ENCODE measurements around the gene ADAMTSL3. TPM values are rescaled to one million over a fixed set of nuclear protein-coding genes. Genes with fewer than 3 reads are reported as not detected.
"Not testable (repeated sequence)": the region's sequence is repeated elsewhere in the genome, so short reads cannot be mapped to it uniquely, and the experiment has no call there.

The ADAMTSL3 gene
- total RNA-seq, 1 donor = not detected

DNA sequence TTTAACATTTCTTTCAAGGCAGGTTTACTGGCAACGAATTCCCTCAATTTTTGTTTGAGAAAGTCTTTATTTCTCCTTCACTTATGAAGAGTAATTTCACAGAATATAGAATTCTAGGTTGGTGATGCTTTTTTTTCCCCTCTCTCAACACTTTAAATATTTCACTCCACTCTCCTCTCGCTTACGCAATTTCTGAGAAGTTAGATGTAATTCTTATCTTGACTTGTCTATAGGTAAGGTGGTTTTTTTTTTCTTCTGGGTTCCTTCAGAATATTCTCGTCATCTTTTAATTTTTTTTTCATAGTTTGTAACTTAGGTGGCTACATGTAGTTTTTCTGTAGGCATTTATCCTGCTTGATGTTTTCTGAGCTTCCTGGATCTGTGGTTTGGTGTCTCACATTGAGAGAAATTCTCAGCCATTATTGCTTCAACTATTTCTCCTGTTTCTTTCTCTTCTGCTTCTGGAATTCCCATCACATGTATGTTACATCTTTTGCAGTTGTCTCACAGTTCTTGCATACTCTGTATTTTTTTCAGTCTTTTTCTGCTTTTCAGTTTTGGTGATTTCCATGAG, 392.2 kb downstream of the ADAMTSL3 start:
- Histone ChIP-seq H3K4me1 (ENCODE audit: insufficient read depth, low read length) (no peaks in the 10 kb centered on the region), H3K27me3 (ENCODE audit: insufficient read depth, low read length) (no peaks in the 10 kb centered on the region), H3K9me3 (ENCODE audit: low read depth, low read length) (no peaks in the 10 kb centered on the region), H3K4me3 (ENCODE audit: low read length) (no peak overlapping the region)

DNA sequence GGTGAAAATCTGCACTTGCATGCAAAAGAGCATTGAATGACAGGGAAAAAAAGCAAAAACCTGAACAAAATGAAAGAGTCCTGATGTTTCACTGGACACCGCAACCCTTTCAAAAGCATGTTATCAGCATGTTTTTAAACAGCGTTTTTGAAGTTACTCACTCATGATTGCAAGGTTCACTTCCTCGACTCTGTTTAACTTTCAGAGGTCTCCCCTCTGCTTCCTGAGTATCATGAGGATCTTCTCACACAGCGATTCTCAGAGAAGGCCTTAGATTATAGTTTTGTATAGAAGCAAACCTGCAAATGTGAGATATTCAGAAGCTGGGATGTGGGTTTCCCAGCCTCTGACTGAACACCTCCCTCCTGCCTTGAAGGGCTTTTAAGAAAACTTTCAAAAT, 395.6 kb downstream of the ADAMTSL3 start:
- H3K4me3 ChIP-seq (ENCODE audit: low read length); H3K4me1 ChIP-seq (ENCODE audit: insufficient read depth, low read length); H3K9me3 ChIP-seq (ENCODE audit: low read depth, low read length); H3K27me3 ChIP-seq (ENCODE audit: insufficient read depth, low read length): not testable (repeated sequence)

DNA sequence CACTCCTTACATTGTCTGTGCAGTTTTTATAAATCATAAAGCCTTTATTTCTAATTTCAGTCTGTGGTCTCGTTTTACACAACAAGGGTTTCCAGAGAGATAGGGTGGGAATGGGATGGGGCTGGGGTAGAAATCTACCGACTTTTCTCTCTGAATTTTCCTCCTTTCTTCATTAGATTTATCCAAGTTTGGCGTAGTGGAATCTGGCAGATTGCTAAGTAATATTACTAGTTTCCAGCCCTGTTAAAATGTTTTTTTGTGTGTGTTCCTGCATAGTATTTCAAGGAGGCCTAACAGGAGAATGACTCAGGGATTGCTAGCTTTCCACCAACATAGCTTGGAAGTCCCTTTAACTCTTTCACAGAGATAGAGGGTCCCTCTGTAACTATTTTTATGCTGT, 396.2 kb downstream of the ADAMTSL3 start:
- no peaks in the 10 kb centered on the region for H3K27me3 ChIP-seq (ENCODE audit: insufficient read depth, low read length)
- no peak overlapping the region for H3K4me3 ChIP-seq (ENCODE audit: low read length)
- H3K9me3 ChIP-seq (ENCODE audit: low read depth, low read length) = no peaks in the 10 kb centered on the region
- no peaks in the 10 kb centered on the region for H3K4me1 ChIP-seq (ENCODE audit: insufficient read depth, low read length)

DNA sequence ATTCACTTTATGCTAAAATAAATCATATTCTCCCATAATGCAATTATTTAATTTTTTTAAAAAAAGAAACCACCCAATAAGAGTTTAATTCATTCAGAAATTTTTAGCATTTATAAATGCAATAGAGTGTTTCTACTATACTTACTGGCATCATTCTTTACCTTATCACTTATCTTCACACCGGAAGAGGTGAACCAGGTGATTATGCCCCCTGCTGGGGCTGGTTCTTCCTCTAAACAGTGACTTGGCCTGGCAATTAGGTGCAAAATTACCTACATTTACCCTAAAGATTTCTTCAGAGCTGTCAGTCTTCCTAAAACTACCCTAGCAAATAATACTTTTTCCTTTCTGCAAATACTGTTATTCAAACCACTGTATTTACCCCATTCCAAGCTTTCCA, 397.2 kb downstream of the ADAMTSL3 start:
- H3K4me1 ChIP-seq (ENCODE audit: insufficient read depth, low read length); H3K9me3 ChIP-seq (ENCODE audit: low read depth, low read length); H3K27me3 ChIP-seq (ENCODE audit: insufficient read depth, low read length); H3K4me3 ChIP-seq (ENCODE audit: low read length): not testable (repeated sequence)

DNA sequence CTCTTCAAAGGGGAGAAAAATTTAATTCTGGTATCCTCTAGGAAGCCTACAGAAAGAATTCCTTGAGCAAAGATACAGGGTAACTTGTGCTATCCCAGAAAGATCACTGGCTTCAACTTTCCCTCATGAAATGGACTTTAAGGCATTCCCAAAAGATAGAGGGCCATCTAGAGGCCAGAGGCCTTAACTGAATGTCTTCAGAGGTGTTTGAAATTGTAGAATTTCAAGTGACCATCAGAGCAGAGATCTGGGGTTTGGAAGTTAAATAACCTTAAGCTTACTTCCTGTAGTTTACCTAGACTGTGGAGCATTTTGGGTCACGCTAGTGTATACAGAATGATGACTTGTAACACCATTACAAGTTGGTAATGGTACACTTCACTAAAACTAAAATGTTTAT, 400.6 kb downstream of the ADAMTSL3 start:
- not testable (repeated sequence) for H3K4me1 ChIP-seq (ENCODE audit: insufficient read depth, low read length); H3K4me3 ChIP-seq (ENCODE audit: low read length); H3K27me3 ChIP-seq (ENCODE audit: insufficient read depth, low read length)
- peaks cover 10% of the 10 kb centered on the region for H3K9me3 ChIP-seq (ENCODE audit: low read depth, low read length)

DNA sequence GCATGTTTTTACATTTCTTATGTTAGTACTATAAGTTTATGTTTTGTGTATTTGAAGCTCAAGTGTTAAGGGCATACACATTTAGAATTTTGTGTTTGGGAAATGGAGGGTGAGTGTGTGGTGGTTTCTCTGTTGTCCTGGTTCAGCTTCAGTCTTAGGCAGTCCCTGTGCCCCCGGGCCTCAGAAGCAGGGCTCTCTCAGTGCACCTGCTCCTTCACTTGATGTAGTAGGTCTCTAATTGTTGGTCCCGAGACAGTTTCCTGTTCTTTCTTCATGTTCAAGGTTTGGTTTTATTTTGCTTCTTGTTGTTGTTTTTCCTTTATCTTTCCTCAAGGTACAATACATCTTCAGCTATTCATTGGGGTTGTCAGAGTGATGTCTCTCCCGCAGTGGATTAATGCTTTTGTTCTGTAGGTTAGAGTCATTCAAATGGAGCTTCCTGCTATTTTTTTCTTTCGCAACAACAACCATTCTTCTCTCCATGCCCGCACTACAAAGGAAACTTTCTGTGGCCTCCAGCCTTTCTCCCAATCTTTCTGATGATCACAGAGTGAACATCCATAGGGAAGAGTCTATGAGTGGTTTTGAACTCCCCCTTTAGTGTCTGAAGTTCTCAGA, 403.9 kb downstream of the ADAMTSL3 start:
- peaks cover 11% of the 10 kb centered on the region for H3K9me3 ChIP-seq (ENCODE audit: low read depth, low read length)
- no peak overlapping the region for H3K4me3 ChIP-seq (ENCODE audit: low read length)
- peaks cover 2% of the 10 kb centered on the region for H3K27me3 ChIP-seq (ENCODE audit: insufficient read depth, low read length)
- no peaks in the 10 kb centered on the region for H3K4me1 ChIP-seq (ENCODE audit: insufficient read depth, low read length)

DNA sequence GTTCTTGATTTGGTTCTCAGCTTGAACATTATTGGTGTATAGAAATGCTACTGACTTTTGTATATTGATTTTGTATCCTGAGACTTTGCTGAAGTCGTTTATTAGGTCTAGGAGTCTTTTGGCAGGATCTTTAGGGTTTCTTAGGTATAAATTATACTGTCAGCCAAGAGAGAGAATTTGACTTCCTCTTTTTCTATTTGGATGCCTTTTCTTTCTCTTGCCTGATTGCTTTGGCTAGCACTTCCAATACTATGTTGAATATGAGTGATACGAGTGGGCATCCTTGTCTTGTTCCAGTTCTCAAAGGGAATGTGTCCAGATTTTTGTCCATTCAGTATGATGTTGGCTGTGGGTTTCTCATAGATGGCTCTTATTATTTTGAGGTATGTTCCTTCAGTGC, 409.8 kb downstream of the ADAMTSL3 start:
- H3K27me3 ChIP-seq (ENCODE audit: insufficient read depth, low read length); H3K4me3 ChIP-seq (ENCODE audit: low read length); H3K4me1 ChIP-seq (ENCODE audit: insufficient read depth, low read length): not testable (repeated sequence)
- H3K9me3 ChIP-seq (ENCODE audit: low read depth, low read length) = peaks cover 21% of the 10 kb centered on the region

DNA sequence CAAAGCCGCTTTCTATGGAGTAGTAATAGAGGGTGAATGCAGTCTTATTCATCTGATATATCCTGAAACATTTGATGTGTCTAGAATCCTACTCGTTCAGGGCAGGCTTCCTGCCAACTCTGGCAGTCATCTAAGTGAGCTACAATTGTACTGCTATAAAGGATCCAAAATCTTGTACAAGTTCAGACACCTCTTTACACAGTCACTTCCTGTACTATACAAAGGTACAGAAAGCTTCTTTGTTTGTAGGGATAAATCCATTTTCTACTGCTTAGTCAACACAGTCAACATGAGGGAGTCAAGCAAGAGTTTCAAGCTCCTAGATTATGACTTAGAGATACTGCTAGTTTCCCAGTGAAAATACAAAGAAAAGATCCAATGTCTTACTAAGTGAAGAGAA, 414.8 kb downstream of the ADAMTSL3 start:
- not testable (repeated sequence) for H3K27me3 ChIP-seq (ENCODE audit: insufficient read depth, low read length); H3K4me3 ChIP-seq (ENCODE audit: low read length); H3K4me1 ChIP-seq (ENCODE audit: insufficient read depth, low read length)
- H3K9me3 ChIP-seq (ENCODE audit: low read depth, low read length) = peaks cover 11% of the 10 kb centered on the region

DNA sequence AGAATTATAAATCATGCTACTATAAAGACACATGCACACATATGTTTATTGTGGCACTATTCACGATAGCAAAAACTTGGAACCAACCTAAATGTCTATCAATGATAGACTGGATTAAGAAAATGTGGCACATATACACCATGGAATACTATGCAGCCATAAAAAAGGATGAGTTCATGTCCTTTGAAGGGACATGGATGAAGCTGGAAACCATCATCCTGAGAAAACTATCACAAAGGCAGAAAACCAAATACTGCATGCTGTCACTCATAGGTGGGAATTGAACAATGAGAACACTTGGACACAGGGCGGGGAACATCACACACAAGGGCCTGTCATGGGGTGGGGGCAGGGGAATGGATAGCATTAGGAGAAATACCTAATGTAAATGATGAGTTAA, 424.1 kb downstream of the ADAMTSL3 start:
- H3K4me1 ChIP-seq (ENCODE audit: insufficient read depth, low read length); H3K4me3 ChIP-seq (ENCODE audit: low read length); H3K9me3 ChIP-seq (ENCODE audit: low read depth, low read length): not testable (repeated sequence)
- peaks cover 38% of the 10 kb centered on the region for H3K27me3 ChIP-seq (ENCODE audit: insufficient read depth, low read length)

DNA sequence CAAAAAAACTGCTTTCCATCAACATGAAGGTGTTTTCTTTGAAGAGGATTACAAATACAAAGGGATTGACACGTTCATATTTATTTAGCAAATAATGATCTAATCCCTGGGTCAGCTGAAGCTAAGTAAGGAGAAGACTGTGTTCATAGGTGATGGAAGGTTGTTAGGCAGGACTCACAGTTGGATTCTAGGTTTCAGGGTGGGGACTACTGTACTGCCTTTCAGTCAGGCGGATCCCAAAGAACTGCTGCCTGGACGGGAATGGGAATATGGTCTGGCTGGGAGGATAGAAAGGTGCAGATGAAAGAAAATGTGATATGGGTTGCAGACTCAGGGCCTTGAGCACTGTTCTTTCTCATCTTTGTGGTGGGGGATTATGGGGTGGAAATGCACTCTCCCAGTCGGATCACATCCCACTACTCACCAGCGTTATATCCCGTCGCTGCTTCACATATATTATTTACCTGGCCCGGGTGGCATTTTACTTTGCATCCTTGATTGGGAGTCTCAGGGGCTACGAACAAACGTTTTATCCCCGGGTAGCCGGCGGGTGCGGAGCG, 425.5 kb downstream of the ADAMTSL3 start:
- H3K9me3 ChIP-seq (ENCODE audit: low read depth, low read length); H3K4me1 ChIP-seq (ENCODE audit: insufficient read depth, low read length); H3K4me3 ChIP-seq (ENCODE audit: low read length): not testable (repeated sequence)
- H3K27me3 ChIP-seq (ENCODE audit: insufficient read depth, low read length) = peaks cover 39% of the 10 kb centered on the region

DNA sequence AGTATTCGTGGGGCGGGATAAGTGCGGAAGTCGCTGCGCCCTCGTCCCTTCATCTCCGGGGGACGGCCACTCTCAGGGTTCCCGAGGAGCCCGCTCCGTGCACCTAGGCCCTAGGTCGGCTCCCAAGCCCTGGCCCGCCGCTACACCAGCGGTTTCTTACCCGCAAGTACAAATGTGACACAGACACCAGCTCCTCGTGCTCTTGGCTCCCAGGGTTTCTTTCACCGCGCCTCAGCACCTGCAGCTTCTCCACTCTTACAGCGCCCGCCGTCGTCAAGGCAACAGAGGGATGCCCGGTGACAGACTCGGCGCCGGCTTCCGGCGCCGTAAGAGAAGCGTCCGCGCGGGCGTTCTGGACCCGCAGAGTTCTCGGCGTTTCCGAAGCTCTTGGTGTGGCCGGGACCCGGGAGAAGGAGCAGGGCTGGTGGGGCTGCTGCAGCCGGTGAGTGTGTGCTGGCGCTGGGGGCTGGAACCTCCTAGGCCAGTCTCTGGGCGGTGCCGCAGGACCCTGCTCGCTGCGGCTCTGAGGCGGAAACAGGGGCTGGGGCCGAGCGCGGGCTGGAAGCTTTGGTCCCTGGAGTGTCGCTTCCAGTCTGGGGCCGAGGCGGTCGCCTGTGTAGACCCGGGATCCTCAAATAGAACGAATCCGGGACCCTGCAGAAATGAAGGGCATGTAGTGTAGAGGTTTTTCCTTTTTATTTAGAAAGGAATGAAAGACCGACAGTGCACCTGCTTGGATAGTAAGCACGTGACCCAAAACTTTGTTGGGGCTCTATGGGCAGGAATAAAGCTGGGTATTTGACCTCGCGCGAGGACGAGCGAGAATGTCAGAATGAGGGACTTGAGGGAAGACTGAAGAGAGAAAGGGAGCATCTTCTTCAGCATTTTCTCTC, 426.2 kb downstream of the ADAMTSL3 start:
- no peaks in the 10 kb centered on the region for H3K4me1 ChIP-seq (ENCODE audit: insufficient read depth, low read length)
- H3K27me3 ChIP-seq (ENCODE audit: insufficient read depth, low read length) = peaks cover 42% of the 10 kb centered on the region
- H3K9me3 ChIP-seq (ENCODE audit: low read depth, low read length) = no peaks in the 10 kb centered on the region
- peak overlapping the region; percentile 7 for H3K4me3 ChIP-seq (ENCODE audit: low read length)

DNA sequence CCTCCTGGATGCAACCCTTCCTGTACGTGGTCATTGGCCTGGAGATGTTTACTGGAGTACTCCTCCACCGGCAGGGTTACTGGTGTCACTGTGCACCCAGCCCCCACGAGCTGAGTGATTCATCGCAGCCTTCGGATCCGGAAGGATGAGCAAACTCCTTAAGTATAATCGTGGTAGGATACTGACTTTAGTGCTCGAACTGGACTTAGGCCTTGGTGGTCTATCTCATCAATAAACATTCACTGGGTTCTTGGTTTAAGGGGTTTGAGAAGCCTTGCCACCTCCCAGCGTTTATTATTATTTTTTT, 426.8 kb downstream of the ADAMTSL3 start:
- H3K4me1 ChIP-seq (ENCODE audit: insufficient read depth, low read length); H3K4me3 ChIP-seq (ENCODE audit: low read length); H3K9me3 ChIP-seq (ENCODE audit: low read depth, low read length): not testable (repeated sequence)
- H3K27me3 ChIP-seq (ENCODE audit: insufficient read depth, low read length) = peaks cover 42% of the 10 kb centered on the region

DNA sequence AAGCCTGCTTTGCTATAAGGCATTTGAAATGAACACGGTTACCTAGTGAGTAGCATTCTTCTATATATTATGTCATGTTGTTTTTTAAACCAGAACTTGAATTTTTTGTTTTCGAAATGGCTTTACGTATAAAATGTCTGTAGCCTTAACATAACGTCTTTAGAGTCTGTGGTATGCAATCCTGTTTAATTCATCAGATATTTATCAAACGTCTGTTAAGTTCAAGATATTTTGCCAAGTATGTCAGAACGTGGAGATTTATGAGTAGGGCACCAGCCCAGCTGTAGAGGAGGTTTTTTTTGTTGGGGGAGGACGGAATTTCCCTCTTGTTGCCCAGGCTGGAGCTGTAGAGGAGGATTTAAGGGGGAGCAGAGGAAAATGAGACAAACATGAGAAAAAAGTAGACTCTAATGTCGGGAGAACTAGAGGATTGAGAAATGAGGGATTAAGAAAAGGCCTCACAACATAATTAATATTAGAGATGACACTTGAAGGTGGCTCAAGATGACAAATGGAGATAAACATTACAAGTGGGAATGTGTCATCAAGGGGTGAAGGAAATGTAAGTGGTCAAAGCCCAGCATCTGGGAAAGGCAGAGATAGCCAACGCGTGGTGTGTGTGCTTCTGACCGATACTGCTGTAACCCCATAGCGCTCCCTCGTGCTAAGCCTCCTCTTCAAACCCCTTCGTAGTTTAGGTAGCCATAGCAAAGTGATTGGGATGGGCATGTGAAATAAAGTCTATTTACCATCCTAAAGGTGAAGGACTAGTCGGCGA, 427.7 kb downstream of the ADAMTSL3 start:
- H3K4me3 ChIP-seq (ENCODE audit: low read length) = no peak overlapping the region
- no peaks in the 10 kb centered on the region for H3K4me1 ChIP-seq (ENCODE audit: insufficient read depth, low read length)
- H3K9me3 ChIP-seq (ENCODE audit: low read depth, low read length) = no peaks in the 10 kb centered on the region
- peaks cover 42% of the 10 kb centered on the region for H3K27me3 ChIP-seq (ENCODE audit: insufficient read depth, low read length)

DNA sequence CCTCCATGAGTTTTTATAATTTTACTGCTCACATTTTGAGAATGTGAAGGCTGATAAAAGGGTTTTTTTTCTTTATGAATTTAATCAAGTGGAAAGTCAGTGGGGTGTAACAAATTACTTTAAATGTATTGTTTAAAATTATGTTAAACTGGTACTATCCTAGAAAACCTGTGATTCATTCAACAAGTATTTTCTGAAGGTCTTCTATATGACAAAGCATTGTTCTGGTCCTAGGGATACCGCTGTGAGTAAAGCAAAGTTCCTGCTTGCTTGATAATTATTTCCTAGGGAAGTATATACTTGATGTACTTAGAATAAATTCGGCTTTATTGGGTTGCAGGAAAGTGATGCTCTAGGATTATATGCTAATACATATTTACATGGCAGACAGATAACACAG, 428.8 kb downstream of the ADAMTSL3 start:
- H3K4me3 ChIP-seq (ENCODE audit: low read length) = no peak overlapping the region
- H3K27me3 ChIP-seq (ENCODE audit: insufficient read depth, low read length) = peaks cover 42% of the 10 kb centered on the region
- H3K4me1 ChIP-seq (ENCODE audit: insufficient read depth, low read length) = no peaks in the 10 kb centered on the region
- no peaks in the 10 kb centered on the region for H3K9me3 ChIP-seq (ENCODE audit: low read depth, low read length)

DNA sequence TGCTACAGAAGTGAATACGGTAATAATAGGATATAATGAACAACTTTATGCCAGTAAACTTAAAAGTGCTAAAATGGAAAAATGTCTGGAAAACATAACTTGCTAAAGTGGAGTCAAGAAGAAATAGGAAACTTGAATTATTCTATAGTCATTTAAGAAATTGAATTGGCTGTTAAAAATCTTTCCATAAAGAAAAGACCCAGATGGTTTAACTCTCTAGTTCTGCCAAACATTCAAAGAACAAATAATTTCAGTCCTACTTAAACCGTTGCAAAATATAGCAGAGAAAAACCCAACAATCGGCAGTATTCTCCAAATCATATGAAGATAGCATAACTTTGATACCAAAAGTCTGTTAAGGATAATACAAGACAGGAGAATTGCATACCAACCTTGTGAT, 432.1 kb downstream of the ADAMTSL3 start:
- not testable (repeated sequence) for H3K9me3 ChIP-seq (ENCODE audit: low read depth, low read length); H3K4me3 ChIP-seq (ENCODE audit: low read length); H3K4me1 ChIP-seq (ENCODE audit: insufficient read depth, low read length)
- H3K27me3 ChIP-seq (ENCODE audit: insufficient read depth, low read length) = peaks cover 20% of the 10 kb centered on the region
